Measurements from ENCODE around the gene ADIPOR2. TPM values are rescaled to one million over a fixed set of nuclear protein-coding genes. Genes with fewer than 3 reads are reported as not detected.

ADIPOR2 gene
- total and polyA plus RNA-seq, 11 donors = 17.7 to 52.5 (median 36.7) TPM

DNA sequence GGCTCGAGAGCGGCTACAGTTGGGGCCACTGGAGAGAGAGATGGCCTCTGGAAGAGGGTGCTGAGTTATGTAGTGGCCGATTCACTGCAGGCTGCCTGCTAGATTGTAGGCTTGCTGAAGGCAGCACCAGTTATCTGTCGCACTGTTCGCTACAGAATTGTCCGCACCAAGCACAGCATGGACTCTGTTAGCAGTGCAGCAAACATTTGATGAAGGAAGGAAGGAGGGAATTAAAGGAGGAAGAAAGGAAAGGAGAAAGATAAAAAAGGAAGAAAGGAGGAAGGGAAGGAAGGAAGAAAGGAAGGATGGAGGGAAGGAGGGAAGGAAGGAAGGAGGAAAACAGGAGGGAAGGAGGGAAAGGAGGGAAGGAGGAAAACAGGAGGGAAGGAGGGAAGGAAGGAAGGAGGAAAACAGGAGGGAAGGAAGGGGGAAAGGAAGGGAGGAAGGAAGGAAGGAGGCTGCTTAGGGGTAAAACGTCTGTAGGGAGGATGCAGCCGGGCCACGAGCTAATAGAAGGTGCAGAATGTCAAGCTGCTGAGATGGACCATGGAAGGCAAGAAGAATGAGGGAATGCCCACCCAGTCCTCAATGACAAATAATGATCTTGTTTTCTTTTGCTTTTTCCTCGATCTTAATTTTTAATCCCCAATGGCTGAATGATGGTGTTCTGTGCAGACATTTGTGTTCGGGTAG, 27.3 kb upstream of the ADIPOR2 start:
- TF ChIP-seq POLR2A (IDR thresholded peaks at IDR 0.05) = no peak
- no peak for TF ChIP-seq CTCF (IDR thresholded peaks at IDR 0.05)
- ATAC-seq (no peak), DNase-seq (no peak)
- H3K9me3 ChIP-seq = no peaks in the 10 kb centered on the region
- no peaks in the 10 kb centered on the region for H3K36me3 ChIP-seq
- 83 to 89% (median 88%) methylated on average over 11 of the region's 11 CpGs for WGBS, 4 donors
- no peaks in the 10 kb centered on the region for H3K27me3 ChIP-seq
- H3K4me3 ChIP-seq = no peak overlapping the region
- peak overlapping the region in 7 of 12 donors; percentile 62 to 81 (median 73) for H3K27ac ChIP-seq
- intact Hi-C loops (cut with DNase I) = loop anchor here in 1 of 10 donors (2.0 kb wide), 1 partner anchor 27 kb away; the partner anchor contains the start of gene ADIPOR2
- peaks cover 4 to 41% (median 24%) of the 10 kb centered on the region in 12 donors for H3K4me1 ChIP-seq

- TF ChIP-seq CTCF (IDR thresholded peaks at IDR 0.05) = no peak
- TF ChIP-seq POLR2A (IDR thresholded peaks at IDR 0.05) = no peak
- ATAC-seq (no peak), DNase-seq (no peak)
- Histone ChIP-seq H3K9me3 (no peaks in the 10 kb centered on the region), H3K4me3 (no peak overlapping the region), H3K27ac (peak overlapping the region in 3 of 12 donors; percentile 14 to 47 (median 38)), H3K4me1 (peaks cover 4 to 33% (median 19%) of the 10 kb centered on the region in 12 donors), H3K36me3 (no peaks in the 10 kb centered on the region), H3K27me3 (no peaks in the 10 kb centered on the region)
- 89 to 95% (median 89%) methylated on average over 2 of the region's 2 CpGs for WGBS, 4 donors
- intact Hi-C loops (cut with DNase I) = no loop called here
Measured at GRCh38 chr12:1665366-1665765, 25.5 kb upstream of the ADIPOR2 start.

DNA sequence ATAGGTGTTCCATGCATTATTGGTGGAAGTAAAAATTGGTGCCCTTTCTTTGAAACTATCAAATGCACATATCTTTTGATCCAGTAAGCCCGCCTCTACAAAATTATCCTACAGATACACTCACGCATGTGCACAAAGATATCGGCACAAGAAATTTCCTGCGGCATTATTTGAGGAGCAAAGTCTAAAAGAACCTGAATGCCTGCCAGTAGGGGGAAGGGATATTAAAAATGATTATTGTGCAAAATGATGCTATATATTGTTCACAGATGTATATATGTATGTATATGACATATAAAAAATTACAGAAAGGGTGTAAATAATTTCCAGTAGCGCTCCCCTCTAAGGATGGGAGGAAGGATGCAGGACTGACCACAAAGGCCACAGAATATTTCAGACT, 24.7 kb upstream of the ADIPOR2 start:
- 68 to 71% (median 71%) methylated on average over 5 of the region's 5 CpGs for WGBS, 4 donors
- peak overlapping the region in 11 of 12 donors; percentile 57 to 92 (median 72) for H3K27ac ChIP-seq

More for the DNA sequence above, 24.7 kb upstream of the ADIPOR2 start:
- H3K9me3 ChIP-seq = no peaks in the 10 kb centered on the region
- ATAC-seq (no peak), DNase-seq (no peak)
- no peak overlapping the region for H3K4me3 ChIP-seq
- H3K36me3 ChIP-seq = no peaks in the 10 kb centered on the region
- H3K4me1 ChIP-seq = peaks cover 0 to 33% (median 13%) of the 10 kb centered on the region in 12 donors
- intact Hi-C loops (cut with DNase I) = no loop called here
- H3K27me3 ChIP-seq = no peaks in the 10 kb centered on the region
- no peak for TF ChIP-seq POLR2A (IDR thresholded peaks at IDR 0.05)
- no peak for TF ChIP-seq CTCF (IDR thresholded peaks at IDR 0.05)
